Mesothelial cell of epicardium (in vitro differentiated cells): ENCODE measurements around the gene IBTK. TPM values are rescaled to one million over a fixed set of nuclear protein-coding genes. Genes with fewer than 3 reads are reported as not detected.
"Not testable (repeated sequence)": the region's sequence is repeated elsewhere in the genome, so short reads cannot be mapped to it uniquely, and the experiment has no call there.

ENCODE experiments used
- DNase-seq, 2 experiments: peaks; one replicate each; pipeline ENCODE4 v3.0.0; 2021; ENCODE audit warnings: low spot score in 2 of 2; ENCODE audit not compliant: unreplicated experiment in 2 of 2
- H3K27ac Mint-ChIP-seq: 2 replicates; pipeline ENCODE4 v1.8.0; 2021; ENCODE audit warnings: mixed read lengths
- H3K27me3 Mint-ChIP-seq: 2 replicates; pipeline ENCODE4 v1.8.0; 2021; ENCODE audit warnings: low read depth, mixed read lengths
- H3K36me3 Mint-ChIP-seq: 2 replicates; pipeline ENCODE4 v1.8.0; 2021; ENCODE audit warnings: mixed read lengths
- H3K4me1 Mint-ChIP-seq: 2 replicates; pipeline ENCODE4 v1.8.0; 2021; ENCODE audit warnings: mixed read lengths
- H3K4me3 Mint-ChIP-seq: 2 replicates; pipeline ENCODE4 v1.8.0; 2021; ENCODE audit warnings: mild to moderate bottlenecking, moderate library complexity, mixed read lengths
- H3K9me3 Mint-ChIP-seq: 2 replicates; pipeline ENCODE4 v1.8.0; 2021; ENCODE audit warnings: mixed read lengths
- CTCF ChIP-seq: fragments of 200-600 bp; sonication (generic); IDR thresholded peaks from one replicate; pipeline ENCODE4 v1.5.0; 2021; ENCODE audit warnings: antibody characterized with exemption; ENCODE audit not compliant: unreplicated experiment
- total RNA-seq: library from RNA; stranded (reverse); gene quantifications from 3 replicates; pipeline ENCODE4 v1.2.1, GENCODE V29; 2021

IBTK gene
- total RNA-seq, 1 donor from 2014 or later, result 33.3 TPM

- H3K27me3 Mint-ChIP-seq, result no peaks in the 10 kb centered on the region
Measured at GRCh38 chr6:82263916-82264315, 16.4 kb upstream of the IBTK start.

GRCh38 chr6:82260997-82261732 is 13.6 kb upstream of the IBTK start:
- Mint-ChIP-seq H3K4me1 (peaks cover 3% of the 10 kb centered on the region), H3K9me3 (no peaks in the 10 kb centered on the region), H3K27ac (no peak overlapping the region), H3K4me3 (no peak overlapping the region), H3K27me3 (no peaks in the 10 kb centered on the region), H3K36me3 (no peaks in the 10 kb centered on the region)
- DNase-seq, result no peak
- TF ChIP-seq CTCF, result no peak

More at GRCh38 chr6:82263916-82264315, 16.4 kb upstream of the IBTK start:
- no peaks in the 10 kb centered on the region for H3K9me3 Mint-ChIP-seq
- H3K36me3 Mint-ChIP-seq, result no peaks in the 10 kb centered on the region
- DNase-seq, result no peak
- peaks cover 3% of the 10 kb centered on the region for H3K4me1 Mint-ChIP-seq
- H3K4me3 Mint-ChIP-seq, result no peak overlapping the region
- TF ChIP-seq CTCF, result no peak
- H3K27ac Mint-ChIP-seq, result no peak overlapping the region

GRCh38 chr6:82259389-82259788 is 11.8 kb upstream of the IBTK start:
- H3K27me3 Mint-ChIP-seq, result no peaks in the 10 kb centered on the region
- H3K4me1 Mint-ChIP-seq, result peaks cover 3% of the 10 kb centered on the region
- H3K9me3 Mint-ChIP-seq, result no peaks in the 10 kb centered on the region
- H3K27ac Mint-ChIP-seq, result no peak overlapping the region
- no peaks in the 10 kb centered on the region for H3K36me3 Mint-ChIP-seq
- DNase-seq, result no peak
- no peak for TF ChIP-seq CTCF
- H3K4me3 Mint-ChIP-seq, result no peak overlapping the region

- no peak overlapping the region for H3K27ac Mint-ChIP-seq
- no peaks in the 10 kb centered on the region for H3K9me3 Mint-ChIP-seq
- no peak overlapping the region for H3K4me3 Mint-ChIP-seq
- H3K36me3 Mint-ChIP-seq, result no peaks in the 10 kb centered on the region
- H3K27me3 Mint-ChIP-seq, result no peaks in the 10 kb centered on the region
- no peak for TF ChIP-seq CTCF
- no peak for DNase-seq
- H3K4me1 Mint-ChIP-seq, result peaks cover 3% of the 10 kb centered on the region
Measured at GRCh38 chr6:82257088-82257774, 9.7 kb upstream of the IBTK start.

- DNase-seq, H3K27me3 Mint-ChIP-seq, H3K4me3 Mint-ChIP-seq, H3K4me1 Mint-ChIP-seq, H3K9me3 Mint-ChIP-seq, H3K27ac Mint-ChIP-seq, H3K36me3 Mint-ChIP-seq: not testable (repeated sequence)
Measured at GRCh38 chr6:82254722-82255121, 7.2 kb upstream of the IBTK start.

GRCh38 chr6:82251942-82252341 is 4.4 kb upstream of the IBTK start:
- peak; percentile 46 for TF ChIP-seq CTCF
- no peaks in the 10 kb centered on the region for H3K9me3 Mint-ChIP-seq
- no peaks in the 10 kb centered on the region for H3K27me3 Mint-ChIP-seq
- no peaks in the 10 kb centered on the region for H3K36me3 Mint-ChIP-seq
- no peak overlapping the region for H3K4me3 Mint-ChIP-seq
- no peak for DNase-seq
- H3K27ac Mint-ChIP-seq, result no peak overlapping the region
- peaks cover 7% of the 10 kb centered on the region for H3K4me1 Mint-ChIP-seq
